K562 (cell line): ENCODE data around the gene FDX1. TPM values are rescaled to one million over a fixed set of nuclear protein-coding genes. Genes with fewer than 3 reads are reported as not detected.

Source experiments
- ATF1 ChIP-seq, 2 experiments: fragments of 450-650 bp in 1 of 2; IDR thresholded peaks; 2 replicates each; pipeline ENCODE4 v1.6.1; 2016; ENCODE audit warnings: missing compliant biosample characterization in 1 of 2, missing genetic modification characterization in 1 of 2
- BACH1 ChIP-seq: fragments of 200-800 bp; sonication (Bioruptor generic); IDR thresholded peaks from 2 replicates; pipeline ENCODE4 v1.6.1; 2016; ENCODE audit warnings: missing genetic modification characterization, missing compliant biosample characterization
- CEBPB ChIP-seq: fragments of 450-650 bp; IDR thresholded peaks from 2 replicates; pipeline ENCODE4 v1.6.1; 2016; ENCODE audit warnings: missing genetic modification characterization, missing compliant biosample characterization
- E2F8 ChIP-seq: fragments of 450-650 bp; IDR thresholded peaks from 2 replicates; pipeline ENCODE4 v1.7.1; 2018; ENCODE audit warnings: mild to moderate bottlenecking, low read depth; ENCODE audit not compliant: partially characterized antibody
- EGR1 ChIP-seq: fragments of 450-650 bp; conservative IDR thresholded peaks from 2 replicates; pipeline ENCODE4 v1.6.1; 2017; ENCODE audit warnings: mild to moderate bottlenecking
- GTF2F1 ChIP-seq: IDR thresholded peaks from 2 replicates; pipeline ENCODE4 v1.6.1; 2011; ENCODE audit warnings: low read depth, low read length, improper control_type of control experiment
- LARP7 ChIP-seq: fragments of 450-650 bp; IDR thresholded peaks from 2 replicates; pipeline ENCODE4 v1.6.1; 2016
- MAZ ChIP-seq, 2 experiments: fragments of 450-650 bp in 1 of 2; sonication (generic) in 1 of 2; formaldehyde crosslinking; IDR thresholded peaks in 1 of 2; conservative IDR thresholded peaks in 1 of 2; 2 replicates each; pipeline versions ENCODE4 v1.4.0 to v1.5.0; 2020; ENCODE audit warnings: mild to moderate bottlenecking in 1 of 2, missing genetic modification reagents in 1 of 2
- MEIS2 ChIP-seq: fragments of 450-650 bp; IDR thresholded peaks from 2 replicates; pipeline ENCODE4 v1.6.1; 2014; ENCODE audit warnings: mild to moderate bottlenecking; ENCODE audit not compliant: partially characterized antibody
- POU5F1 ChIP-seq: fragments of 150-350 bp; IDR thresholded peaks from 2 replicates; pipeline ENCODE4 v1.6.1; 2014; ENCODE audit warnings: borderline replicate concordance, low read length, low read depth, mild to moderate bottlenecking; ENCODE audit not compliant: partially characterized antibody
- PRMT5 ChIP-seq: sonication (generic); formaldehyde crosslinking; IDR thresholded peaks from 2 replicates; pipeline ENCODE4 v1.5.0; 2020; ENCODE audit warnings: missing genetic modification reagents
- SREBF1 ChIP-seq: fragments of 150-350 bp; IDR thresholded peaks from 2 replicates; pipeline ENCODE4 v1.6.1; 2014; ENCODE audit warnings: antibody characterized with exemption, low read depth, low read length, borderline replicate concordance
- SRSF1 ChIP-seq: fragments of 200-400 bp; formaldehyde crosslinking; IDR thresholded peaks from 2 replicates; pipeline ENCODE4 v1.6.1; 2017; ENCODE audit warnings: mild to moderate bottlenecking, low read depth, low read length, moderate library complexity
- SRSF7 ChIP-seq: fragments of 200-400 bp; formaldehyde crosslinking; optimal IDR thresholded peaks from 2 replicates; pipeline ENCODE3; 2017; ENCODE audit warnings: mild to moderate bottlenecking, low read depth, low read length
- TAF1 ChIP-seq: IDR thresholded peaks from 2 replicates; pipeline ENCODE4 v1.6.1; 2011; ENCODE audit warnings: mild to moderate bottlenecking, low read length, moderate library complexity; ENCODE audit not compliant: insufficient read depth, control insufficient read depth, severe bottlenecking; ENCODE audit errors: extremely low read depth
- TBP ChIP-seq: optimal IDR thresholded peaks from 2 replicates; pipeline ENCODE3; 2011; ENCODE audit warnings: low read depth, low read length, improper control_type of control experiment
- TFAP4 ChIP-seq: sonication (generic); formaldehyde crosslinking; IDR thresholded peaks from 2 replicates; pipeline ENCODE4 v1.8.0; 2022; ENCODE audit warnings: missing genetic modification reagents, mild to moderate bottlenecking, moderate library complexity, borderline replicate concordance
- XRCC5 ChIP-seq: fragments of 200-400 bp; formaldehyde crosslinking; IDR thresholded peaks from 2 replicates; pipeline ENCODE4 v1.6.1; 2017; ENCODE audit warnings: low read depth, mild to moderate bottlenecking, low read length
- ZNF143 ChIP-seq: sonication (generic); formaldehyde crosslinking; IDR thresholded peaks from 2 replicates; pipeline ENCODE4 v1.9.0; 2022; ENCODE audit warnings: mild to moderate bottlenecking, missing genetic modification reagents
- ZNF76 ChIP-seq: fragments of 250-450 bp; sonication (Bioruptor Pico); IDR thresholded peaks from 2 replicates; pipeline ENCODE4 v1.4.0; 2020; ENCODE audit warnings: mild to moderate bottlenecking, moderate library complexity, borderline replicate concordance
- polyA plus RNA-seq, 8 experiments: library from polyadenylated mRNA; depleted of rRNA in 4 of 8; stranded (reverse) in 5 of 8; unstranded in 3 of 8; fragments of >200 nt; fragmentation: Nextera tagmentation in 2 of 8; fragmentation: Illumina TruSeq in 1 of 8; extraction: Ambion mirVana in 2 of 8; extraction: Trizol in 1 of 8; gene quantifications; 2 replicates each; pipeline versions ENCODE4 v1.2.1 to v1.2.3, GENCODE V29; 2011 to 2014; ENCODE audit warnings: inconsistent platforms in 1 of 8, missing spikeins in 1 of 8
- total RNA-seq, 7 experiments: library from RNA; depleted of rRNA in 6 of 7; stranded (reverse); fragments of >200 nt in 6 of 7; fragmentation: Illumina TruSeq in 2 of 7; extraction: Trizol in 2 of 7; gene quantifications; 2 replicates each; pipeline versions ENCODE4 v1.2.1 to v1.2.3, GENCODE V29; 2011 to 2021; ENCODE audit warnings: low replicate concordance in 1 of 7
- TF ChIP-seq, protein P1 (sequence below): fragments of 450-650 bp; conservative IDR thresholded peaks from 2 replicates; pipeline ENCODE4 v1.6.1; 2016; ENCODE audit warnings: missing genetic modification characterization, low read depth, mild to moderate bottlenecking, missing compliant biosample characterization, moderate library complexity
- TF ChIP-seq, protein P2 (sequence below), 2 experiments: IDR thresholded peaks; 2 replicates each; pipeline ENCODE4 v1.6.1; 2012; ENCODE audit warnings: improper control_type of control experiment in 2 of 2, low read depth in 2 of 2, low read length in 2 of 2, borderline replicate concordance in 1 of 2

Gene FDX1
- total and polyA plus RNA-seq, 9 of the 15 experiments (the other 6 are each of a cell fraction or from before 2014, with no cell fraction given): 6.4 to 14.3 (median 11.4) TPM

- no peak; the same call in 1 of the 2 replicates for TF ChIP-seq XRCC5
- TF ChIP-seq LARP7: no peak
- TF ChIP-seq SRSF1: no peak
- TF ChIP-seq ZNF76 (CRISPR knock-in tag): no peak
- TF ChIP-seq ZNF143 (CRISPR knock-in tag): no peak
- TF ChIP-seq GTF2F1: no peak
- peak; percentile 84 for TF ChIP-seq TAF1
- peak; percentile 58; the same call in 1 of the 2 replicates for TF ChIP-seq TFAP4 (CRISPR knock-in tag)
- TF ChIP-seq E2F8: no peak
- no peak for TF ChIP-seq CEBPB (tag)
- TF ChIP-seq BACH1 (tag): no peak
- TF ChIP-seq, protein P1, sequence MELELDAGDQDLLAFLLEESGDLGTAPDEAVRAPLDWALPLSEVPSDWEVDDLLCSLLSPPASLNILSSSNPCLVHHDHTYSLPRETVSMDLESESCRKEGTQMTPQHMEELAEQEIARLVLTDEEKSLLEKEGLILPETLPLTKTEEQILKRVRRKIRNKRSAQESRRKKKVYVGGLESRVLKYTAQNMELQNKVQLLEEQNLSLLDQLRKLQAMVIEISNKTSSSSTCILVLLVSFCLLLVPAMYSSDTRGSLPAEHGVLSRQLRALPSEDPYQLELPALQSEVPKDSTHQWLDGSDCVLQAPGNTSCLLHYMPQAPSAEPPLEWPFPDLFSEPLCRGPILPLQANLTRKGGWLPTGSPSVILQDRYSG: no peak
- TF ChIP-seq MEIS2: peak; percentile 51
- TF ChIP-seq ATF1 (CRISPR knock-in tag; IDR thresholded peaks at IDR 0.05): no peak
- TF ChIP-seq ATF1 (tag; IDR thresholded peaks at IDR 0.05): peak; percentile 77
- peak; percentile 99 for TF ChIP-seq EGR1
- TF ChIP-seq POU5F1: no peak
- no peak; the same call in 1 of the 2 replicates for TF ChIP-seq SREBF1
- no peak for TF ChIP-seq PRMT5 (CRISPR knock-in tag)
- no peak for TF ChIP-seq SRSF7
- TF ChIP-seq MAZ (CRISPR knock-in tag; conservative IDR thresholded peaks at IDR 0.05 in 1 of 2, IDR thresholded peaks at IDR 0.05 in 1 of 2): peak; percentile 90 to 92
- TF ChIP-seq TBP: peak; percentile 56
- TF ChIP-seq, protein P2, sequence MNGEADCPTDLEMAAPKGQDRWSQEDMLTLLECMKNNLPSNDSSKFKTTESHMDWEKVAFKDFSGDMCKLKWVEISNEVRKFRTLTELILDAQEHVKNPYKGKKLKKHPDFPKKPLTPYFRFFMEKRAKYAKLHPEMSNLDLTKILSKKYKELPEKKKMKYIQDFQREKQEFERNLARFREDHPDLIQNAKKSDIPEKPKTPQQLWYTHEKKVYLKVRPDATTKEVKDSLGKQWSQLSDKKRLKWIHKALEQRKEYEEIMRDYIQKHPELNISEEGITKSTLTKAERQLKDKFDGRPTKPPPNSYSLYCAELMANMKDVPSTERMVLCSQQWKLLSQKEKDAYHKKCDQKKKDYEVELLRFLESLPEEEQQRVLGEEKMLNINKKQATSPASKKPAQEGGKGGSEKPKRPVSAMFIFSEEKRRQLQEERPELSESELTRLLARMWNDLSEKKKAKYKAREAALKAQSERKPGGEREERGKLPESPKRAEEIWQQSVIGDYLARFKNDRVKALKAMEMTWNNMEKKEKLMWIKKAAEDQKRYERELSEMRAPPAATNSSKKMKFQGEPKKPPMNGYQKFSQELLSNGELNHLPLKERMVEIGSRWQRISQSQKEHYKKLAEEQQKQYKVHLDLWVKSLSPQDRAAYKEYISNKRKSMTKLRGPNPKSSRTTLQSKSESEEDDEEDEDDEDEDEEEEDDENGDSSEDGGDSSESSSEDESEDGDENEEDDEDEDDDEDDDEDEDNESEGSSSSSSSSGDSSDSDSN (IDR thresholded peaks at IDR 0.05; ENCODE audit: borderline replicate concordance in 1 of 2, low read depth in 2 of 2, low read length in 2 of 2): peak; percentile 92 to 95
Observed at GRCh38 chr11:110429731-110430266, at the start of gene FDX1 (continued).
